ENCODE measurements around the gene HAGH. TPM values are rescaled to one million over a fixed set of nuclear protein-coding genes. Genes with fewer than 3 reads are reported as not detected.

HAGH gene
- total and polyA plus RNA-seq, 11 donors = 111 to 358 (median 165) TPM

- H3K36me3 ChIP-seq = peaks cover 0 to 46% (median 35%) of the 10 kb centered on the region in 9 donors
- WGBS, 4 donors = 0 to 1% (median 1%) methylated on average over 18 to 79 of the region's 79 CpGs
Measured at GRCh38 chr16:1771188-1771863, 55.3 kb downstream of the HAGH start, which contains the start of gene NME3. Gene NME3 (minus strand): TSS chr16:1771543. CDS start chr16:1771534, 9 bp downstream.

DNA sequence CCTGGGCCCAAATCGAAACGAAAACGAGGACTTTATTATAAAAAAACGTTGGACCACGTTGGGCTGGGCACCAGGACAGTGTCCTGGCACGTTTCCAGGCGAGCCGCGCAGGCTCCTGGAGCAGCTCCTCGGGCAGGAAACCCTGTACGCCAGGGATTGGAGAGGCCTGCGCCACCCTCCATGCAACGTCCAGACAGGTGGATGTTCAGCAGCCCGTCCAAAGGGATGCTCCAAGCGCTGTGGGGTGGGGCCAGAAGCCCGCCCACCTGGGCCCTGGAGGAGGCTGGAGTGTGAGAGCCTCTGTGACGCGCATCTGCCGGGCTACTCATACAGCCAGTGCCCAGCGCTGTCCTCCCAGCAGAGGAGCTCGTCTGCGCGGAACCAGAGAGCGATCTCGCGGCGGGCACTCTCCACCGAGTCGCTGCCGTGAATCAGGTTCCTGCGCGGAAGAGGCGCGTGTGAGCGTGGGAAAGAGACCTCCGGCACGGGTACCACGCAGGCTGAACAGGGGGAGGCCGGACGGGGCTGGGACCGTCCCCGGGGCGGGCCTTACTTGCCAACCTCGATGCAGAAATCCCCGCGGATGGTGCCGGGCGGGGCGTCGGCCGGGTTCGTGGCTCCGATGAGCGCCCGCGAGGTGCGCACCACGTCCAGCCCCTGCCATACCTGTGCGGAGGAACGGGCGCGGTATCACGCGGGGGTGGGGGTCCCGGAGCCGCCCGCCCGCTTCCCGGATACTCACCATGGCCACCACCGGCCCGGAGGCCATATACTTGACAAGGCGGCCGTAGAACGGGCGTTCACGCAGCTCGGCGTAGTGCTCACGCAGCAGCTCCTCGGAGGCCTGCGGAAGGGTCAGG is 56.1 kb downstream of the HAGH start:
- intact Hi-C loops (cut with DNase I) = loop anchor here in 2 of 10 donors (5.0 kb wide), 2 partner anchors 63 to 158 kb away; partner anchors contain the start of genes CRAMP1 (in 1 of the 2), IFT140 (in 1 of the 2) and MAPK8IP3 (in 1 of the 2)
- 5 to 15% (median 10%) methylated on average over 42 to 81 of the region's 81 CpGs for WGBS, 4 donors
- DNase-seq = peak in 4 of 5 donors; percentile 66 to 78 (median 71)

More at GRCh38 chr16:1771188-1771863, 55.3 kb downstream of the HAGH start, which contains the start of gene NME3:
- intact Hi-C loops (cut with DNase I) = loop anchor here in 2 of 10 donors (5.0 kb wide), 2 partner anchors 64 to 159 kb away; partner anchors contain the start of genes CRAMP1 (in 1 of the 2), IFT140 (in 1 of the 2) and MAPK8IP3 (in 1 of the 2)
- peak within 1 kb of the TSS; percentile 75 to 99 (median 96) for H3K4me3 ChIP-seq
- no peaks in the 10 kb centered on the region for H3K27me3 ChIP-seq
- peak within 1 kb of the TSS; percentile 17 to 99 (median 97) for H3K27ac ChIP-seq
- DNase-seq (peak; percentile 80 to 92 (median 85)), ATAC-seq (peak; percentile 12 to 51 (median 47))
- no peaks in the 10 kb centered on the region for H3K9me3 ChIP-seq
- TF ChIP-seq CTCF (IDR thresholded peaks at IDR 0.05) = peak in 1 of 12 donors; percentile 14
- peak in 1 of 2 donors; percentile 41 for TF ChIP-seq POLR2A (IDR thresholded peaks at IDR 0.05)
- H3K4me1 ChIP-seq = peaks cover 14 to 44% (median 32%) of the 10 kb centered on the region in 12 donors

More for the DNA sequence above, 56.1 kb downstream of the HAGH start:
- H3K36me3 ChIP-seq = peaks cover 0 to 50% (median 38%) of the 10 kb centered on the region in 9 donors
- no peaks in the 10 kb centered on the region for H3K9me3 ChIP-seq
- ATAC-seq = peak; percentile 4 to 45 (median 20)
- peak overlapping the region; percentile 17 to 99 (median 96) for H3K27ac ChIP-seq
- peak overlapping the region; percentile 75 to 99 (median 96) for H3K4me3 ChIP-seq
- H3K27me3 ChIP-seq = no peaks in the 10 kb centered on the region
- TF ChIP-seq CTCF (IDR thresholded peaks at IDR 0.05) (no peak), POLR2A (IDR thresholded peaks at IDR 0.05) (peak in 1 of 2 donors; percentile 26)
- peaks cover 14 to 44% (median 32%) of the 10 kb centered on the region in 12 donors for H3K4me1 ChIP-seq
